ENCODE measurements around the gene KRTAP21-3. TPM values are rescaled to one million over a fixed set of nuclear protein-coding genes. Genes with fewer than 3 reads are reported as not detected.

Gene KRTAP21-3
- total RNA-seq, 1 experiment from 2014 or later: not detected

DNA sequence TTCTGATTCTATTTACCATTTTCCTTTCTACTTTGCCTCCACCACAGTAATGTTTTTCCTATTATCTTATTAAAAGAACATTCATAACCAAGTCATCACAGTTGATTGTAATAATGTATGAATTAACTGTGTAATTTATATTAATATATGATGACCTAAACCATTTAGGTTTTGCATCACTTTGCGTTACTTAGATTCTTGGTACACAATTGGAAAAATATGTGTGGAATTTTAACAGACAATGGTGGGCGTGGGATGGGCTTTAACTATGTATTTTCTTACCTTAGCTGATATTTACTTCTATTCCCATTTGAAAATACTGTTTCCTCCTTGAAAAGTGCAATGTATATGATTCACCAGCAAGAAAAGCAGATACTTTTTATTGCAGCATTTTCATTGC lies 3.6 kb downstream of the KRTAP21-3 start:
- POLR2A ChIA-PET: no interaction called here

More for the DNA sequence above, 3.6 kb downstream of the KRTAP21-3 start:
- Histone ChIP-seq H3K4me2 (ENCODE audit: low read length) (no peak overlapping the region), H3K27me3 (ENCODE audit: insufficient read depth, low read length) (no peaks in the 10 kb centered on the region), H3K4me1 (ENCODE audit: control insufficient read depth in 1 of 2, insufficient read depth in 2 of 2, low read length in 2 of 2) (no peaks in the 10 kb centered on the region), H3K9me2 (ENCODE audit: insufficient read depth) (no peaks in the 10 kb centered on the region), H3K9ac (ENCODE audit: low read length) (no peak overlapping the region), H3K4me3 (replicated peaks in 1 of 2; ENCODE audit: low read depth in 1 of 2, low read length in 2 of 2) (no peak overlapping the region), H3K36me3 (ENCODE audit: control insufficient read depth in 1 of 2, insufficient read depth in 2 of 2, low read length in 2 of 2) (no peaks in the 10 kb centered on the region), H2AFZ (ENCODE audit: low read depth, low read length, poor library complexity, severe bottlenecking) (no peak overlapping the region), H3K9me3 (ENCODE audit: control insufficient read depth in 1 of 2, insufficient read depth in 1 of 2, low read depth in 1 of 2, low read length in 2 of 2) (peaks cover 0 to 8% of the 10 kb centered on the region in 2 experiments; a peak in 2 of 4 replicates), H3K27ac (ENCODE audit: low read depth, low read length) (no peak overlapping the region), H4K20me1 (ENCODE audit: insufficient read depth) (no peaks in the 10 kb centered on the region), H3K79me2 (ENCODE audit: insufficient read depth, low read length) (no peaks in the 10 kb centered on the region)
- CTCF ChIA-PET: no interaction called here
- intact Hi-C loops (cut with micrococcal nuclease): no loop called here
- no TSS peak for BruUV-seq (replicated peaks)
- no peak for DNase-seq (ENCODE audit: low read depth, low spot score)
- ATAC-seq: no peak
- RAD21 ChIA-PET (ENCODE audit: low non-redundant PET in 1 of 2, low total read pairs in 2 of 2, uncharacterized antibody in 2 of 2, unreplicated experiment in 2 of 2): no interaction called here
- no peak for TF ChIP-seq JUND (IDR thresholded peaks at IDR 0.05)
- TF ChIP-seq, protein P1, sequence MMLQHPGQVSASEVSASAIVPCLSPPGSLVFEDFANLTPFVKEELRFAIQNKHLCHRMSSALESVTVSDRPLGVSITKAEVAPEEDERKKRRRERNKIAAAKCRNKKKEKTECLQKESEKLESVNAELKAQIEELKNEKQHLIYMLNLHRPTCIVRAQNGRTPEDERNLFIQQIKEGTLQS (IDR thresholded peaks at IDR 0.05): no peak
- TF ChIP-seq RAD21 (IDR thresholded peaks at IDR 0.05; ENCODE audit: low read depth): no peak
- TF ChIP-seq, protein P2, sequence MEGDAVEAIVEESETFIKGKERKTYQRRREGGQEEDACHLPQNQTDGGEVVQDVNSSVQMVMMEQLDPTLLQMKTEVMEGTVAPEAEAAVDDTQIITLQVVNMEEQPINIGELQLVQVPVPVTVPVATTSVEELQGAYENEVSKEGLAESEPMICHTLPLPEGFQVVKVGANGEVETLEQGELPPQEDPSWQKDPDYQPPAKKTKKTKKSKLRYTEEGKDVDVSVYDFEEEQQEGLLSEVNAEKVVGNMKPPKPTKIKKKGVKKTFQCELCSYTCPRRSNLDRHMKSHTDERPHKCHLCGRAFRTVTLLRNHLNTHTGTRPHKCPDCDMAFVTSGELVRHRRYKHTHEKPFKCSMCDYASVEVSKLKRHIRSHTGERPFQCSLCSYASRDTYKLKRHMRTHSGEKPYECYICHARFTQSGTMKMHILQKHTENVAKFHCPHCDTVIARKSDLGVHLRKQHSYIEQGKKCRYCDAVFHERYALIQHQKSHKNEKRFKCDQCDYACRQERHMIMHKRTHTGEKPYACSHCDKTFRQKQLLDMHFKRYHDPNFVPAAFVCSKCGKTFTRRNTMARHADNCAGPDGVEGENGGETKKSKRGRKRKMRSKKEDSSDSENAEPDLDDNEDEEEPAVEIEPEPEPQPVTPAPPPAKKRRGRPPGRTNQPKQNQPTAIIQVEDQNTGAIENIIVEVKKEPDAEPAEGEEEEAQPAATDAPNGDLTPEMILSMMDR (IDR thresholded peaks at IDR 0.05 in 2 of 3, conservative IDR thresholded peaks at IDR 0.05 in 1 of 3; ENCODE audit: borderline replicate concordance in 1 of 3, insufficient read depth in 1 of 3, low read depth in 2 of 3, low read length in 2 of 3): no peak
- TF ChIP-seq SRF (IDR thresholded peaks at IDR 0.05; ENCODE audit: low read depth): no peak
- no peak for TF ChIP-seq CEBPB (IDR thresholded peaks at IDR 0.05; ENCODE audit: low read depth)
- TF ChIP-seq EZH2phosphoT487 (IDR thresholded peaks at IDR 0.05; ENCODE audit: borderline replicate concordance): no peak
- TF ChIP-seq EZH2 (IDR thresholded peaks at IDR 0.05): no peak
- TF ChIP-seq ZFX (IDR thresholded peaks at IDR 0.05): no peak
- TF ChIP-seq ZNF274 (IDR thresholded peaks at IDR 0.05; ENCODE audit: low read depth, low read length): no peak
- no peak for TF ChIP-seq FOSL1 (IDR thresholded peaks at IDR 0.05; ENCODE audit: low read depth)
- TF ChIP-seq SIN3A (IDR thresholded peaks at IDR 0.05; ENCODE audit: low read depth): no peak
- TF ChIP-seq TCF7L2 (IDR thresholded peaks at IDR 0.05; ENCODE audit: borderline replicate concordance, extremely low read depth, insufficient read depth, insufficient read length): no peak
- no peak for TF ChIP-seq ELF1 (IDR thresholded peaks at IDR 0.05; ENCODE audit: borderline replicate concordance, low read depth)
- no peak for TF ChIP-seq CBX3 (IDR thresholded peaks at IDR 0.05; ENCODE audit: low read depth)
- TF ChIP-seq, protein P3, sequence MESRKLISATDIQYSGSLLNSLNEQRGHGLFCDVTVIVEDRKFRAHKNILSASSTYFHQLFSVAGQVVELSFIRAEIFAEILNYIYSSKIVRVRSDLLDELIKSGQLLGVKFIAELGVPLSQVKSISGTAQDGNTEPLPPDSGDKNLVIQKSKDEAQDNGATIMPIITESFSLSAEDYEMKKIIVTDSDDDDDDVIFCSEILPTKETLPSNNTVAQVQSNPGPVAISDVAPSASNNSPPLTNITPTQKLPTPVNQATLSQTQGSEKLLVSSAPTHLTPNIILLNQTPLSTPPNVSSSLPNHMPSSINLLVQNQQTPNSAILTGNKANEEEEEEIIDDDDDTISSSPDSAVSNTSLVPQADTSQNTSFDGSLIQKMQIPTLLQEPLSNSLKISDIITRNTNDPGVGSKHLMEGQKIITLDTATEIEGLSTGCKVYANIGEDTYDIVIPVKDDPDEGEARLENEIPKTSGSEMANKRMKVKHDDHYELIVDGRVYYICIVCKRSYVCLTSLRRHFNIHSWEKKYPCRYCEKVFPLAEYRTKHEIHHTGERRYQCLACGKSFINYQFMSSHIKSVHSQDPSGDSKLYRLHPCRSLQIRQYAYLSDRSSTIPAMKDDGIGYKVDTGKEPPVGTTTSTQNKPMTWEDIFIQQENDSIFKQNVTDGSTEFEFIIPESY (IDR thresholded peaks at IDR 0.05; ENCODE audit: extremely low read depth, insufficient replicate concordance, low read length): no peak
- no peak for TF ChIP-seq POLR2AphosphoS5 (IDR thresholded peaks at IDR 0.05; ENCODE audit: low read depth, low read length)

All from HCT116 (cell line).